GM18867 (cell line): ENCODE data around the gene NAGLU.

Experiments used
- ATAC-seq: cut with Tn5 transposase; IDR thresholded peaks from one replicate; pipeline ENCODE4 v1.9.1; 2021; ENCODE audit warnings: mild to moderate bottlenecking, moderate library complexity; ENCODE audit not compliant: unreplicated experiment

Gene NAGLU

DNA sequence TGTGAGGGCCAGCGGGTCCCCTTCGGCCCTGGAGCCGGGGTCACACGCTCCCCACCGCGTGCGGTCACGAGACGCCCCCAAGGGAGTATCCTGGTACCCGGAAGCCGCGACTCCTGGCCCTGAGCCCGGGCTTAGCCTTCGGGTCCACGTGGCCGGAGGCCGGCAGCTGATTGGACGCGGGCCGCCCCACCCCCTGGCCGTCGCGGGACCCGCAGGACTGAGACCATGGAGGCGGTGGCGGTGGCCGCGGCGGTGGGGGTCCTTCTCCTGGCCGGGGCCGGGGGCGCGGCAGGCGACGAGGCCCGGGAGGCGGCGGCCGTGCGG is at the start of gene NAGLU:
TSS of gene NAGLU (plus strand) at position 194 of the 324 bp plus-strand sequence. CDS start at position 226, 32 bp downstream.
- ATAC-seq: peak; percentile 85

GRCh38 chr17:42488032-42488431 is 48.0 kb upstream of the NAGLU start:
- ATAC-seq: no peak

DNA sequence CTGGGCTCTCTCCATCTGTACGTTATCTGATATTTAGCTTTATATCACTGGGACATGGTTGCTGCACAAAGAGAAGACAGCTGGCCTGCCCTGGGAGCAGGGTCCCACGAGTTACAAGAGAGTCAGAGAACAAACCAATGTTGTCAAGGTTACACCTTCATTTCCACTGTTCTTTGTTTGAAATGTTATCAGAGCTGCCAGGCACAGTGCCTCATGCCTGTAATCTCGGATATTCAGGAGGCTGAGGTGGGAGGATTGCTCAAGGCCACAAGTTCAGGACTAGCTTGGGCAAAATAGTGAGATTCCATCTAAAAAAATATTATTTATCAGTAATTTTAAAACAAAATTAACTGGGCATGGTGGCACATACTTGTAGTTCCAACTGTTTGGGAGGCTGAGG is 42.7 kb upstream of the NAGLU start:
- ATAC-seq: no peak

- ATAC-seq: no peak
These were observed 41.4 kb upstream of the NAGLU start for GRCh38 chr17:42494673-42495072.

DNA sequence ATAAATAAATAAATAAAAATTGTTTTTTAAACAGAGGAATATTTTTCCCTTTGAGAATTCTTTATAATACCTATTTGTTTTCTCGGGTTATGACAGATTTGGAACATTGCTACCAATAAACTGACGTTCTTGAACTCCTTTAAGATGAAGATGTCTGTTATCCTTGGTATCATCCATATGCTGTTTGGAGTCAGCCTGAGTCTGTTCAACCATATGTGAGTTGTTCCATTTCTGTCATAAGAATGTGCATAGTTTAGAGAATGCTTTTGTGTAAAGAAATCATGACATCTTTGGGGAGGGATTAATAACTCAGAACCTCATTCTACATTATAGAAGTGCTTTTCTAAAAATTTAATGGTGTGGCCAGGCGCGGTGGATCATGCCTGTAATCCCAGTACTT is 37.2 kb upstream of the NAGLU start:
- ATAC-seq: no peak

- no peak for ATAC-seq
These were observed 34.0 kb upstream of the NAGLU start for GRCh38 chr17:42502091-42502490.

DNA sequence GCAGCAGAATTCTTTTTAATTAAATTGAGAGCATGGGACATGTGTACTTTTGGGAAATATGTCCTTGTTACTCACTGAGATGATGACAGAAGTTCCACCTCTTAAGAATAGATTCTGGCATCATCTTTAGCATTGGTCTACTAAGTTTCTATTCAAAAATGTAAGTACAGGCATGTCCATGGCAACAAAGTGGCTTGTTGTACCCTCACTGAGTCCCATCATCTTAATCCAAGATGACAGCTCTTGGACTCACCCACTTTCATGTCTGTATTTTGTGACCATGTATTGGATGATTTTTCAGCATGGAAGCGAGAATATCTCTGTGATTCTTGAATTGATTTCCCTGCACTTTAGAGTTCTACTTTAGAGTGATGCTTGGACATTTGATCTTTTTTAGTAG is 33.1 kb upstream of the NAGLU start:
- ATAC-seq: no peak

DNA sequence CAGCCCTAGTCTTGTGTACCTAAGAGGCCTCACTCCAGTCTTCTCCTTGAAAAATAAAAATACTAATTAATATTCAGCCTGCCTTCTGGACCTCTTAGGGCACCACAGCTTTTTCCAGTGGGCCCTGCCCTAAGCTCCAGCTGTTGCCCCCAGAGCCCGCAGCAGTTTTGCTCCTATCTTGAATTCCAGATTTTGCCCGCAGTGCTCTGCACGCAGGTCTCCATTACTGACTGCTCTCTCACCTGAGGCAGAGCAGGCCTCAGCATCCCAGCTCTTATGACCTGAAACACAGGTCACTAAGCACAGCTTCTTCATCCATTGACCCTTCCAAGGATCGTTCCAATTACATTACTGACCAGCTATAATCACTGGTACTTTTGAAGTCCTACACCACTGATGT is 28.4 kb upstream of the NAGLU start:
- no peak for ATAC-seq

- ATAC-seq: no peak
These were observed 27.4 kb upstream of the NAGLU start for GRCh38 chr17:42508426-42509165.

DNA sequence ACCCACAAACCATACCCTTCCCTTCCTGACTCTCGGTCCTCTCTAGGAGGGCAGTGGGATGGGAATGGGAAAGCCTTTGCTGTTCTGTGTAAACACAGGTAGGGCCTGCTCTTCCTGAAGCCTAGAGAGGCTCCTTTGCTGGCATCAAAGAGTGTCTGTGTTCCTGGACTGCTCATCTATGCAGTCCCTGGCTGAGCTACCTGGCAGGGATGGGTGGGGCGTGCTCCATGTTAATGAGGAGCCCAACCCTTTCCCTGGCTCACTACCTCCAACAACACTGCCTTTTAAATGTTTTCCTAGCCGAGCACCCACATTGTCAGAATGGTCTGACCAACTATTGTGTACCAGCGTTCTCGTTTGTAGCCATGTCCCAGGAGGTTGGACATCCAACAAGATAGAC is 26.6 kb upstream of the NAGLU start:
- ATAC-seq: no peak

- no peak for ATAC-seq
These were observed 26.2 kb upstream of the NAGLU start for GRCh38 chr17:42509841-42510240.

- ATAC-seq: no peak
These were observed 23.8 kb upstream of the NAGLU start for GRCh38 chr17:42512246-42512645.

DNA sequence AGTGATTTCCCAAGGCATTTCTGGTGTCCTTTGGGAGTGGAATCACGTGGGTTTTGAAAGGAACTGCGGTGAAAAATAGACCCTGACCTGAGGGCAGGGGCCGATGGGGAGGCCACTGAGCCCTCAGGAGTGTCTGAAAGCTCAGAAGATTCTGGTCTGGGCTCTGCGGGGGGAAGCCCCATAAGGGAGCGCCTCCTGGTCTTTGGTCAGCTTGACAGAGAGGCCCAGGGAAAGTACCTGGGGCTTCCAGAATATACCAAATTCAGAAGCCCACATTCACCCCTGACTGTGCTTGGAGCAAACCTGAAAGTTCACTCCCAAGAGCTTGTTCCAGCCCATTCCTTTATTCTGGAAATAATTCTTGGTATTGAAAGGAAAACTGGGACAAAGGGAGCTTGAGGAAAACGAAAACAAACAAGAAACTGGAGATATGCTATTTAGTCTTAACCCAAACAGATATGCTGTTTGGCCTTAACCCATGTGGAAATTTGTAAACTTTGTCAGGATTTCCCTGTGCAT is 23.2 kb upstream of the NAGLU start:
- no peak for ATAC-seq

DNA sequence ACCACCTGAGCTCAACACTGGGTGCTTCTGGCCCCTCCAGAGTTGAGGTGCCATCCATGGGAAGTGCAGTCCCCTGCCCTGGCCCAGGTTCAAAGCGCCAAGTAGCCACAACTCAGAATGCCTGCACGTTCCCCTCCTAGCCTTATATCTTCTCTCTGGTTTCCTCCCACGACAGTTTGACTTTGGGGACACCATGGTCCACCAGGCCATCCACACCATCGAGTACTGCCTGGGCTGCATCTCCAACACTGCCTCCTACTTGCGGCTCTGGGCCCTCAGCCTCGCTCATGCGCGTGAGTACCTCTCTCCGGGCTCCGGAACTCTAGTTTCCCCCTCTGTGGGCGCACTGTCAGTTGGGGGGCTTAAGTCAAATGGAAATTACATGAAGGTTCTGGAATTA is 22.4 kb upstream of the NAGLU start:
- ATAC-seq: no peak

DNA sequence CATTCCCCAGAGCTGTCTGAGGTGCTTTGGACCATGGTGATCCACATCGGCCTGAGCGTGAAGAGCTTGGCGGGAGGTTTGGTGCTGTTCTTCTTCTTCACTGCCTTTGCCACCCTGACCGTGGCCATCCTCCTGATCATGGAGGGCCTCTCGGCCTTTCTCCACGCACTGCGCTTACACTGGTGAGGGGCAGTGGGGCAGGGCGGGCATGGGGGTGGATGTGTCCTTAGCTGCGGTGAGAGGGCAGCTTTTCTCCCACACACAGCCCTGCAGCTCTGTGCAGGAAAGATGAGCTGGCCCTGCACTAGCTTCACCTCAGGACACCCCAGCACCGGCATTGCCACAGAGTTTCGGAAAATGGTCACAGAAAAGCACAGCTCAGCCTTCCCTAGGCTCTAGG is 21.8 kb upstream of the NAGLU start:
- no peak for ATAC-seq

DNA sequence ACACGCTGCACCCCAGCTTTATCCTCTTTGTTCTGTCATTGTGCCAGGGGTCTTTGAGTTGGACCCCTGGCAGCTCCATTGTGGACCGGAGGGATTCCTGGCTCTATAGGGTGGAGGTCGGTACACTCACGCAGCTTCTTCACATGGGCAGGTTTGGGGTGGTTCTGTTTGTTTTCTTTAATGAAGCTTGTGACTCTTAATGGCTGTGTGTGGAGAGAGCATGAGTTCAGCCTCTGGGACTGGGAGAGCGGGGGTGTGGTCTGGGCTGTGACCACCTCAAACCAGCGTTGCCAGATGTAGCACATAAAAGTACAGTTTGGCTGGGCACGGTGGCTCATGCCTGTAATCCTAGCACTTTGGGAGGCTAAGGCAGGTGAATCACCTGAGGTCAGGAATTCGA is 21.2 kb upstream of the NAGLU start:
- ATAC-seq: no peak

- no peak for ATAC-seq
These were observed 18.5 kb upstream of the NAGLU start for GRCh38 chr17:42517516-42517915.

DNA sequence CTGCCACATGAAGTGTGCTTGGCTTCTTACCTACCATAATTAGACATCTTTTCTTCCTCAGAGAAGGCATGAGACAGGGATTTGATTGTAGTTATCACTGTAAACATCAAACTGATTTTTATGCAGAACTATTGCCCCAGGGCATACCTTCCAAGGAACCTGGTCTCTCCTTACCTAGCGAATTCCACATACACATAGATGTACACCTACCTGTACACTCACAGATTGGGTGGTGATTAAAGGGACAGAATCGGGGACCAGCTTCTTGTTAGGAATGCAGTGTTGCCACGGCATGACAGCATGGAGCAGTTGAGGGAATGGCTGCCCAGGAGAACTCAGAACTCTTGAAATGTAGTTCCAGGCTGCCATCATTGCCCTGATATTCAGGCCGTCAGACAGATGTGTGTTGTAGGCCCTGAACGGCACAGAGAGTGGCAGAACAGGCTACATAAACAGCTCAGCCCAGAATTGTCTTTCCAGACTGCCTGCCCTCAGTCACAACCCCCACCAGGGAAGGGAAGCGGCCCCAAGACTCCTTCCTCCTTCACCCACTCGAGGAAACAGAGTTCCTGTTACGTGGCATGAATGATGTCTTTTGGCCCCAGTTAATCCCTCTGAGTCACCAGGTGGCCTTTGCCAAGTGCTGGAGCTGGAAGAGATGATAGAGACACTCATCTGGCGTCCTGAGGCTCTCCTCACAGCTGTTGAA is 17.8 kb upstream of the NAGLU start:
- ATAC-seq: no peak

- ATAC-seq: no peak
These were observed 17.1 kb upstream of the NAGLU start for GRCh38 chr17:42518755-42519545.

GRCh38 chr17:42519546-42520491 is 16.2 kb upstream of the NAGLU start:
- ATAC-seq: no peak

DNA sequence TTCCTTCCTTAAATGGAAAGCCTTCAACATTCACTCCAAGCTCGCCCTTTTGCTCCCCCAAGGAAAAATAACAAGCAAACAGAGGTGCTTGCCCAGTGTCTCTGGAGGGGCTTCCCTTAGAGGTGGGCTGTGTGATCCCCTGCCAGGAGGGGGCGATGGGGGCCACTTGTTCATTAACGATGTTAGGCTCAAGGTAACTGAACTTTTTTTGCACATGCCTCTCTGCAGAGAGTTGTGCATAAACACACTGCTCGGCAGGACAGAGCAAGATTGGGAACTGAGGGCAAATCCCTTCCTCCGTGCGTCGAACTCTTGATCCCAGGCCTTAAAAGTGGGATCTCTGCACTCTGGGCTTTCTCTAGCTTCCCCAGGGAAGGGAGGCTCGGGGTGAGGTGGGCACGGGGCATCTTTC is 15.5 kb upstream of the NAGLU start:
- no peak for ATAC-seq
